Prostate gland (tissue), 2 donors: Measurements from ENCODE around the gene TTC34. TPM values are rescaled to one million over a fixed set of nuclear protein-coding genes. Genes with fewer than 3 reads are reported as not detected.

Source experiments
- DNase-seq: peaks from one replicate; pipeline ENCODE4 v3.0.0-alpha.2; 2019; ENCODE audit warnings: low spot score
- H3K27ac ChIP-seq, 2 donors: fragments of 200-600 bp; sonication (generic); 2 replicates each; pipeline ENCODE4 v1.5.1; 2017 to 2019
- H3K27me3 ChIP-seq: fragments of 200-600 bp; sonication (generic); replicated peaks from 2 replicates; pipeline ENCODE4 v1.5.1; 2019; ENCODE audit not compliant: insufficient read depth
- H3K36me3 ChIP-seq, 2 donors: fragments of 200-600 bp; sonication (generic); 1 replicate in 1 of 2; 2 replicates in 1 of 2; pipeline versions ENCODE4 v1.5.1 to v1.8.1; 2017 to 2019
- H3K4me1 ChIP-seq: fragments of 200-600 bp; sonication (generic); replicated peaks from 2 replicates; pipeline ENCODE4 v1.5.1; 2019
- H3K4me3 ChIP-seq, 2 donors: fragments of 200-600 bp; sonication (generic); 2 replicates each; pipeline ENCODE4 v1.5.1; 2017 to 2019
- H3K9me3 ChIP-seq: fragments of 200-600 bp; sonication (generic); 2 replicates; pipeline ENCODE4 v1.5.1; 2017
- CTCF ChIP-seq, 4 experiments: fragments of 200-600 bp in 2 of 4; fragments of 450-650 bp in 2 of 4; sonication (generic) in 2 of 4; IDR thresholded peaks; 1 replicate in 3 of 4; 2 replicates in 1 of 4; pipeline ENCODE4 v1.5.1; 2016 to 2019; ENCODE audit warnings: antibody characterized with exemption in 4 of 4, mild to moderate bottlenecking in 2 of 4, moderate library complexity in 2 of 4
- POLR2A ChIP-seq: fragments of 450-650 bp; IDR thresholded peaks from one replicate; pipeline ENCODE4 v1.6.1; 2016; ENCODE audit warnings: antibody characterized with exemption, mild to moderate bottlenecking
- POLR2AphosphoS5 ChIP-seq: sonication (generic); formaldehyde crosslinking; IDR thresholded peaks from one replicate; pipeline ENCODE4 v1.6.1; 2017; ENCODE audit warnings: antibody characterized with exemption
- WGBS: methylation state at CpG from one replicate; pipeline ENCODE4 v1.1.5; 2018; 5-methylcytosine and 5-hydroxymethylcytosine counted together
- intact Hi-C: fragments of 100-400 bp; cut with DNase I; formaldehyde crosslinking; loops from one replicate; pipeline ENCODE4 v1.14.2; 2022
- total RNA-seq, 2 donors: library from RNA; depleted of rRNA; stranded (reverse); fragments of >200 nt; gene quantifications; one replicate each; pipeline ENCODE4 v1.1.0, GENCODE V29; 2016

The TTC34 gene
- total RNA-seq, 2 donors from 2014 or later, result 0.32 to 1.2 TPM

- no peak for DNase-seq
- intact Hi-C loops, result loop anchor here (5.0 to 10.0 kb wide), 2 partner anchors 53 to 225 kb away; partner anchors contain the start of genes PEX10 and PRXL2B
- TF ChIP-seq POLR2AphosphoS5 (no peak), POLR2A (no peak), CTCF (IDR thresholded peaks at IDR 0.05) (no peak)
- WGBS, result 68% methylated on average over 26 of the region's 26 CpGs
- Histone ChIP-seq H3K4me1 (peaks cover 5% of the 10 kb centered on the region), H3K36me3 (no peaks in the 10 kb centered on the region), H3K27me3 (peaks cover 3% of the 10 kb centered on the region), H3K27ac (no peak overlapping the region), H3K9me3 (no peaks in the 10 kb centered on the region), H3K4me3 (no peak overlapping the region)
These were observed 161.6 kb downstream of the TTC34 start for GRCh38 chr1:2639607-2640521.

GRCh38 chr1:2639203-2639602 lies 162.3 kb downstream of the TTC34 start:
- peaks cover 3% of the 10 kb centered on the region for H3K27me3 ChIP-seq
- intact Hi-C loops, result no loop called here
- no peaks in the 10 kb centered on the region for H3K9me3 ChIP-seq
- no peak overlapping the region for H3K4me3 ChIP-seq
- no peak for DNase-seq
- no peak for TF ChIP-seq POLR2A
- peaks cover 5% of the 10 kb centered on the region for H3K4me1 ChIP-seq
- no peaks in the 10 kb centered on the region for H3K36me3 ChIP-seq
- H3K27ac ChIP-seq, result no peak overlapping the region
- 63% methylated on average over 6 of the region's 11 CpGs for WGBS

- Histone ChIP-seq H3K9me3 (no peaks in the 10 kb centered on the region), H3K36me3 (no peaks in the 10 kb centered on the region), H3K4me1 (peaks cover 5% of the 10 kb centered on the region), H3K27me3 (peaks cover 3% of the 10 kb centered on the region), H3K4me3 (no peak overlapping the region), H3K27ac (no peak overlapping the region)
- TF ChIP-seq CTCF (IDR thresholded peaks at IDR 0.05) (no peak), POLR2A (no peak), POLR2AphosphoS5 (no peak)
- no peak for DNase-seq
- 72% methylated on average over 16 of the region's 16 CpGs for WGBS
- intact Hi-C loops, result no loop called here
These were observed 162.9 kb downstream of the TTC34 start for GRCh38 chr1:2638466-2639115.

GRCh38 chr1:2637442-2638145 lies 163.9 kb downstream of the TTC34 start:
- Histone ChIP-seq H3K27ac (no peak overlapping the region), H3K9me3 (no peaks in the 10 kb centered on the region), H3K27me3 (peaks cover 3% of the 10 kb centered on the region), H3K4me1 (peaks cover 5% of the 10 kb centered on the region), H3K4me3 (no peak overlapping the region), H3K36me3 (no peaks in the 10 kb centered on the region)
- no peak for TF ChIP-seq CTCF (IDR thresholded peaks at IDR 0.05)
- no peak for TF ChIP-seq POLR2A
- no peak for TF ChIP-seq POLR2AphosphoS5
- intact Hi-C loops, result no loop called here
- 66% methylated on average over 10 of the region's 10 CpGs for WGBS
- DNase-seq, result no peak

- intact Hi-C loops, result no loop called here
- Histone ChIP-seq H3K9me3 (no peaks in the 10 kb centered on the region), H3K4me1 (peaks cover 2% of the 10 kb centered on the region), H3K27ac (no peak overlapping the region), H3K4me3 (no peak overlapping the region), H3K36me3 (no peaks in the 10 kb centered on the region), H3K27me3 (peaks cover 3% of the 10 kb centered on the region)
- 25% methylated on average over 7 of the region's 7 CpGs for WGBS
- no peak for DNase-seq
- TF ChIP-seq POLR2A, result no peak
- no peak for TF ChIP-seq CTCF (IDR thresholded peaks at IDR 0.05)
- no peak for TF ChIP-seq POLR2AphosphoS5
These were observed 164.8 kb downstream of the TTC34 start for GRCh38 chr1:2636733-2637132.
